Posterior vena cava (tissue), 2 donors: Measurements from ENCODE around the gene HTR1D. TPM values are rescaled to one million over a fixed set of nuclear protein-coding genes. Genes with fewer than 3 reads are reported as not detected.

Source experiments
- DNase-seq: peaks from one replicate; pipeline ENCODE4 v3.0.0-alpha.2; 2020; ENCODE audit warnings: low spot score
- intact Hi-C, 2 donors: fragments of 100-400 bp; cut with DNase I; formaldehyde crosslinking; loops; one replicate each; pipeline versions ENCODE4 v1.14.1 to v1.14.2; 2022 to 2023
- total RNA-seq, 2 donors: library from RNA; stranded (reverse); fragmentation: NEBNext Ultra II Directional; extraction: Animal tissue kit (Norgen Biotek cat#: 25700); gene quantifications; one replicate each; pipeline ENCODE4 v1.2.1, GENCODE V29; 2021
- donor health status: DM: yes; HTN: yes; CAD: no.
- donor health status: DM: yes; HTN: yes; CAD: no.

The HTR1D gene
- total RNA-seq, 2 donors from 2014 or later, result not detected

DNA sequence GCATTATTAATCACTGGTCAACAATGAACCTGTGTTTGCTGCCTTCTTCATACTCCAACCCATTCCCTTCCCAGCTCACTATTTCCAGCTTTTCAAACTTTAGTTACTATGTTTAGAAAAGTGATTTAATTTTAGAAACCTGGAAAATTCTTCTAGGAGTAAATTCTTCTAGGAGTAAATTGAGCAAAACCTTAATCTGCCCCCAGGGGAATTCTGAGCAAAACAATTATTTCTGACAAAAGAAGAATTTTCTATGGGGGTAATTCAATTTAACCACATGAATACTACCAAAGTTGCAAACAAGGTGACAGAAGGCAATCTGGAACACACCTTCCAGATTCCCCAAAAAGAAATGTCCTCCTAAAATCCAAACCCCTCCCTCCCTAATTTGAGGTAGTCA, 50.4 kb downstream of the HTR1D start:
- no peak for DNase-seq
- intact Hi-C loops, result no loop called here

DNA sequence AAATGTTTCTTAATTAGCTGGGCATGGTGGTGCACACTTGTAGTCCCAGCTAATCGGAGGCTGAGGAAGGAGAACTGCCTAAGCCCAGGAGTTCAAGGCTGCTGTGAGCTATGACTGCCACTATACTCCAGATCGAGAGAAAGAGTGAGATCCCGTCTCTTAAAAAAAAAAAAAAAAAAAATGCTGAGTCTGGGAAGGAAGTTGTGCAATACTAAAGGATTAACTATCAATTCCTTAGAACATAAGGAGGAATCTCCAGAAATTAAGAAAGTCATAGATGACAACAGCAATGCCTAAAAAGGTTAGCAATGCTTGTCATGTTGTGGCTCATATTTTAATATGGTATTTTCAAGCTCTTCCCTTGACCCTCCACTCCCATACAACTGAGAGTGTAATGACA, 53.9 kb downstream of the HTR1D start:
- intact Hi-C loops, result no loop called here
- DNase-seq, result no peak

DNA sequence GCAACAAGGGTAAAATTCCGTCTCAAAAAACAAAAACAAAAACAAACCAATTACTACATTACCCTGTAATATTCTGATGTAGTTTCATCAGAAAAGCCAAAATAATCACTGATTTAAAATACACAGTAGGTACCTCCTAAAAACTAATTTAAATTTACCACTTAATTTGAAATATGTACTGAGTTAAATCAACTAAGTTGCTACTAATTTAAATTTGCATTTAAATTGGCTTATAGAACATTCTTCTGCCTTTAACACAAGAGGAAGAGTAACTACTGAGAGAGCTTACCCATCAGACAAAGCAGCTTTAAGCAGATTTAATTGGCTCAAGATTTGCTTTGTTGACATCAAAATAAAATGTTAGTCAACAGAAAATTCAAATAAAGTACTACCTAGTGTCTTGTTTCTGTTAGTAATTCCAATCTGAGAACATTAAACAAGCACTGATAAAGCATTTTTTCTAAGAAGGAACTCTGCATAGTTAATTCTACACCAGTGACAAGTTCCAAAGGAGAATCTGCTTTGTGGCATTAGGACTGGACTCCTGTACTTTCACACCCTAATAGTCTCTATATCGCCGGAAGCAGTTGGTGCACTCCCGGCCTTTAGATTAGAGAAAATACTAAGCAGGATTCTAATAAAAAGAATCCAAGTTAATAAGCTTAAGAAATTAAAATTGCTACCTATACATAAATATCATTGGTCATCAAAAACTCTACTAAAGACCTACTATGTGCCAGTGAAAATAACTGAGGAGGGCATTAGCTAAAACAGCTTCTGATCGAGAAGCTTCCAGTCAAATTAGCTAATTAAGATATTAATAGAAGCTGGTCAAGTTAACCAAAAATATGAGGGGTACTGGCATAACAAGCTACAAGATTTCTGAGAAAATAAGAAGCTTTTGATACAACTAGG, 57.1 kb downstream of the HTR1D start:
- intact Hi-C loops, result no loop called here
- DNase-seq, result no peak

DNA sequence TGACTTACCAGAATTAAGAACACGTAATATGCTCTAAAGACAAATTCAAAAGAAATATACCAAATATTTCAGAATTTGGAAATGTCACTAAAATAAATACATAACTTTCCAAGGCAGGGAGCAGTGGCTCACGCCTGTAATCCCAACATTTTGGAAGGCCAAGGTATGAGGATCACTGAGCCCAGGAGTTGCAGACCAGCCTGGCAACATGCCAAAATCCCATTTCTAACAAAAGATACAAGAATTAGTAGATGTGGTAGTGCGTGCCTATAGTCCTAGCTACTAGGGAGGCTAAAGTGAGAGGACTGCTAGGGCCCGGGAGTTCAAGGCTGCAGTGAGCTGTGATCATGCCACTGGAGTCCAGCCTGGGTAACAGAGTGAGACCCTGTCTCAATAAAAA, 60.4 kb downstream of the HTR1D start:
- intact Hi-C loops, result no loop called here
- DNase-seq, result no peak

DNA sequence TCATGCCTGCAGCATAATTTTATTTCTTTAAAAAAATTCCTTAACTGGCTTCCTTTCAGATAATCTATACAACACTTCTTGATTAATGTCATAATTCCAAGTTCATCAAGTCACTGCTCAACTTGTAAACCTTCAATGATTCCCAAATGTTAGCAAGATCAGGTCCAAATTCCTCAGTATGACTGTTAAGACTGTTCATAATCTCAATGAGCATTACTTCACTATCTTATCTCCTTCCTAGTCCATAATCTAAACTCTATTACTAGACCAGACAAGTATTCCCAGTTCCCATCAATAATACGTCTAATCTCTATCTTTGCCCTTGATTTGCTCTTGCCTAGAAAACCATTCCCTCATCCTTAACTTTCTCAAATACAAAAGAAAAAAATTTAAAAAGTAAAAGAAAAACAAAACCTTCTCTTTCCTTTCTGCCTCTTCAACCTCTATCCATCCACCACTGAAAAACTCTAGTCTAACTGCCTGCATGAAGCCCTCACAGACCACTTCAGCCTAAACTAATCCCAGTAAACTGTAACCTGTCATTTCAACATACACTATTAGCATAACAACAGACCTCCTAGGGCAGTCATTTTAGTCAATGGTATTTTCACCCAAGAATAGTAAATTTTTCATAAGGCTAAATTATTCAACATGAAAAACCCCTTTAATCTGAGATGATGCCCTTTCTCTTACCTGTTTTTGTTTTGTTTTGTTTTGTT, 64.2 kb downstream of the HTR1D start:
- DNase-seq, result no peak
- intact Hi-C loops, result no loop called here

DNA sequence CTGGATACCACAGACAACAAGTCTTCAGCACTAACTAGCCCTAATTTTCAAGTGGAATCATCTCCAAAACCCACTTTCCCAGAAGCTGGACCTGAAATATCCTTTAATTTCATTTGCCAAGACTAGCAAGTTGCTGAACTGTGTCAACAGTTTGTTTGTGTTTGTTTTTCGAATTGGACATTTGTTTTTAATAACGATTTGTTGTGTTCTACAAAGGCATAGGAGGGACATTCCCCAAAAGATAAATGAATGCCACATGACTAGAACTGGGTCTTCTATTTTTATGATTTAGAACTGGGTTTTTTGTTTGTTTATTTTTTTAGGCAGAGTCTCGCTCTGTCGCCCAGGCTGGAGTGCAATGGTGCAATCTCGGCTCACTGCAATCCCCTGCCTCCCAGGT, 66.6 kb downstream of the HTR1D start:
- intact Hi-C loops, result no loop called here

DNA sequence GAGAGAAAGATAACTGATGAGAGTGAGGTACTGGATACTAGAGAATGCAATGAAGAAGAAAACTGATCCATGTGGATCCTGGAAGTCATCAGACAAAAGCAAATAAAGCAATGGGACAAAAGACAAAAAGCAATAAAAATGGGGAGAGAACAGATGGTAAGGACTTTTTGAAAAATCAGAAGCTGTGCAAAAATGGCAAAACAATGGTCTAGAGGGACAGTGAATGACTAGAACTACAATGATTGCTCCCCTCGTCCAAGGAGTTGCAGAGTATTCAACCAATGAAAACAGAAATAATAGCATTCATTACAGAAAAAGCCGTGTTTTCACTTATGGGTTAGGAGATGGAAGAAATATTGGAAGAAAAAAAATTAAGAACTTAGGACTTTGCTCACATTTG, 67.2 kb downstream of the HTR1D start:
- DNase-seq, result no peak

More for the DNA sequence above, 66.6 kb downstream of the HTR1D start:
- no peak for DNase-seq

DNA sequence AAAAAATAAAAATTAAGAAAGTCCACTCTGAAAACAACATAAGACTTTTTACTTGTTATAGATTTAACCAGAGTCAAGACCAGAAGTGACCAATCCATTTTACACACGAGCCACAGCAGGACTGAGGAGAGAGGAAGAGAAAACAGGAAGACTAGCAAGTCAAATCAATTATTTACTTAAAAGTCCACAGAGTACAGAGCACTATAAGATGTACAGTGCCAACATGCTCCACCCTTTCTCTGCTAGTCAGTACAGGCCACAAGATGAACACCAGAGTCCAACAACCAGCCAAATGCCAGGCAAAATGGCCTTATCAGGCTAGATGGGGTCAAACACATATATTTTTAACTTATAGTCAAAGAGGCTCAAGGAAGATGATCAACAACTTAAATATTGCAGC, 68.2 kb downstream of the HTR1D start:
- DNase-seq, result no peak
- intact Hi-C loops, result no loop called here

More for the DNA sequence above, 67.2 kb downstream of the HTR1D start:
- intact Hi-C loops, result no loop called here

DNA sequence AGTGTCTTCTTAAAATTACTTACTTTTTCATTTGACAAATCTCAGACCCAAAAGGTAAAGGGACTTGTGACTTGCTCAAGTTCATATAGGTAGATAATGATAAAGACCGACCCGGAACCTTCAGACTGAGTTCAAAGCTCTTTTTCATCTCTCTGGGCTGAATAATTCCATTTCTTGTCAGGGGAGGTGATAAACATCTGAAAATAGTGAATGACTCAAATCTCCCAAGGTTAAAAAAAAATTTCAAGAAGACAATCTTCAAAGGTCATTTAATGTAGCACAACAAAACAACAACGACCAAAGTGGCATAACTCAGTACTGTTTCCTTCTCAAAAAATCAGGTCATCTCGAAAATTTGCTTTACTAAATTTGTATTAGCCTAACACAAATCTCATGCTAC, 69.2 kb downstream of the HTR1D start:
- no peak for DNase-seq
- intact Hi-C loops, result no loop called here

Other genes with a start within 250 kb of the HTR1D start
- not detected for gene LACTBL1, start 244.6 kb downstream of the HTR1D start, total RNA-seq
- not detected for gene TEX46, start 201.7 kb downstream of the HTR1D start, total RNA-seq
- 10 to 100 TPM; 31.1 to 34.0 TPM for gene KDM1A, start 198.0 kb downstream of the HTR1D start, total RNA-seq
- gene LUZP1, start 48.6 kb downstream of the HTR1D start, total RNA-seq, result 10 to 100 TPM; 31.9 to 35.4 TPM
- 100 to 1,000 TPM in 1 of 2 donors, 10 to 100 TPM in 1; 95.1 to 117 TPM for gene HNRNPR, start 126.8 kb upstream of the HTR1D start, total RNA-seq
- 10 to 100 TPM; 13.1 to 18.4 TPM for gene ZNF436, start 152.3 kb upstream of the HTR1D start, total RNA-seq
- gene TCEA3, start 207.2 kb upstream of the HTR1D start, total RNA-seq, result 10 to 100 TPM; 20.4 to 23.0 TPM